Osteoblast (primary cell): ENCODE measurements around the gene LOXL1. TPM values are rescaled to one million over a fixed set of nuclear protein-coding genes. Genes with fewer than 3 reads are reported as not detected.
A peak's percentile ranks its signal among the peaks of the same experiment; 100 is the strongest.

Experiments used
- DNase-seq: peaks from one replicate; pipeline ENCODE4 v3.0.0; 2011; ENCODE audit warnings: low spot score, mixed read lengths; ENCODE audit not compliant: insufficient read length; ENCODE audit errors: missing footprints
- H2AFZ ChIP-seq: 2 replicates; pipeline ENCODE4 v1.6.0; 2011; ENCODE audit warnings: mild to moderate bottlenecking, low read length
- H3K27ac ChIP-seq: 2 replicates; pipeline ENCODE4 v1.5.1; 2011; ENCODE audit warnings: mild to moderate bottlenecking, low read depth, low read length, moderate library complexity
- H3K27me3 ChIP-seq: 2 replicates; pipeline ENCODE4 v1.6.0; 2012; ENCODE audit warnings: mild to moderate bottlenecking, control low read depth, inconsistent platforms, low read length, moderate library complexity; ENCODE audit not compliant: insufficient read depth
- H3K36me3 ChIP-seq: 2 replicates; pipeline ENCODE4 v1.5.1; 2011; ENCODE audit warnings: mild to moderate bottlenecking, low read length, control low read depth, moderate library complexity; ENCODE audit not compliant: insufficient read depth
- H3K4me1 ChIP-seq: 2 replicates; pipeline ENCODE4 v1.5.1; 2011; ENCODE audit warnings: mild to moderate bottlenecking, low read length, control low read depth, moderate library complexity; ENCODE audit not compliant: insufficient read depth
- H3K4me2 ChIP-seq: 2 replicates; pipeline ENCODE4 v1.6.0; 2011; ENCODE audit warnings: mild to moderate bottlenecking, low read length; ENCODE audit not compliant: insufficient read depth
- H3K4me3 ChIP-seq: fragments of 200-600 bp; sonication (generic); 3 replicates; pipeline ENCODE4 v1.5.1; 2012; ENCODE audit warnings: mild to moderate bottlenecking, low read length, inconsistent platforms; ENCODE audit not compliant: insufficient read depth
- H3K79me2 ChIP-seq: 2 replicates; pipeline ENCODE4 v1.6.0; 2012; ENCODE audit warnings: mild to moderate bottlenecking, low read length, control low read depth, inconsistent platforms; ENCODE audit not compliant: insufficient read depth
- H3K9me3 ChIP-seq: 2 replicates; pipeline ENCODE4 v1.5.1; 2011; ENCODE audit warnings: low read depth, low read length, control low read depth
- H4K20me1 ChIP-seq: 2 replicates; pipeline ENCODE4 v1.6.0; 2012; ENCODE audit warnings: mild to moderate bottlenecking, low read length, control low read depth; ENCODE audit not compliant: insufficient read depth
- CTCF ChIP-seq: IDR thresholded peaks from 2 replicates; pipeline ENCODE4 v1.5.1; 2011; ENCODE audit warnings: mild to moderate bottlenecking, low read depth, low read length, moderate library complexity; ENCODE audit errors: extremely low read depth
- total RNA-seq: library from RNA; depleted of rRNA; stranded (reverse); fragments of >200 nt; gene quantifications from 2 replicates; pipeline ENCODE4 v1.2.3, GENCODE V29; 2012

Gene LOXL1
- total RNA-seq, 1 donor: 246 TPM

GRCh38 chr15:73950831-73951561 is 24.7 kb downstream of the LOXL1 start:
- Histone ChIP-seq H3K9me3 (no peaks in the 10 kb centered on the region), H3K4me3 (no peak overlapping the region), H3K27ac (peak overlapping the region; percentile 75), H3K36me3 (peaks cover 63% of the 10 kb centered on the region), H3K27me3 (no peaks in the 10 kb centered on the region), H2AFZ (no peak overlapping the region), H3K79me2 (peaks cover 6% of the 10 kb centered on the region), H3K4me2 (peak overlapping the region; percentile 20), H4K20me1 (peaks cover 8% of the 10 kb centered on the region), H3K4me1 (peaks cover 27% of the 10 kb centered on the region)
- DNase-seq: peak; percentile 99
- peak; percentile 78 for TF ChIP-seq CTCF

GRCh38 chr15:73951601-73952000 is 25.3 kb downstream of the LOXL1 start:
- no peak for TF ChIP-seq CTCF
- H3K4me1 ChIP-seq: peaks cover 33% of the 10 kb centered on the region

GRCh38 chr15:73952171-73952912 is 26.1 kb downstream of the LOXL1 start:
- Histone ChIP-seq H3K27ac (peak overlapping the region; percentile 75), H3K27me3 (no peaks in the 10 kb centered on the region), H3K79me2 (no peaks in the 10 kb centered on the region), H3K36me3 (peaks cover 52% of the 10 kb centered on the region), H4K20me1 (peaks cover 6% of the 10 kb centered on the region), H3K4me3 (no peak overlapping the region), H3K4me2 (no peak overlapping the region), H3K9me3 (no peaks in the 10 kb centered on the region), H2AFZ (no peak overlapping the region), H3K4me1 (peaks cover 40% of the 10 kb centered on the region)
- peak; percentile 50 for DNase-seq
- no peak for TF ChIP-seq CTCF

More at GRCh38 chr15:73951601-73952000, 25.3 kb downstream of the LOXL1 start:
- Histone ChIP-seq H3K36me3 (peaks cover 59% of the 10 kb centered on the region), H3K4me3 (no peak overlapping the region), H3K79me2 (peaks cover 2% of the 10 kb centered on the region), H3K27me3 (no peaks in the 10 kb centered on the region), H3K9me3 (no peaks in the 10 kb centered on the region), H4K20me1 (peaks cover 8% of the 10 kb centered on the region), H3K4me2 (peak overlapping the region; percentile 20), H2AFZ (no peak overlapping the region), H3K27ac (peak overlapping the region; percentile 75)
- peak; percentile 73 for DNase-seq
